HG03097 (cell line): Measurements from ENCODE around the gene ZNF330.
"Not testable (repeated sequence)": the region's sequence is repeated elsewhere in the genome, so short reads cannot be mapped to it uniquely, and the experiment has no call there.

ENCODE experiments used
- ATAC-seq: cut with Tn5 transposase; IDR thresholded peaks from one replicate; pipeline ENCODE4 v1.9.1; 2021; ENCODE audit not compliant: unreplicated experiment, low FRiP score

Gene ZNF330

GRCh38 chr4:141220691-141221659 is at the start of gene ZNF330:
Gene ZNF330 (plus strand): TSS chr4:141220895. CDS start chr4:141222372, 1,477 bp downstream.
- peak; percentile 85 for ATAC-seq

GRCh38 chr4:141174457-141174856 is 46.2 kb upstream of the ZNF330 start:
- no peak for ATAC-seq

GRCh38 chr4:141177171-141177570 is 43.5 kb upstream of the ZNF330 start:
- no peak for ATAC-seq

GRCh38 chr4:141179474-141180373 is 41.0 kb upstream of the ZNF330 start:
- ATAC-seq: no peak

GRCh38 chr4:141180991-141181761 is 39.5 kb upstream of the ZNF330 start:
- ATAC-seq: peak; percentile 97

GRCh38 chr4:141183491-141183890 is 37.2 kb upstream of the ZNF330 start:
- not testable (repeated sequence) for ATAC-seq

GRCh38 chr4:141192564-141192963 is 28.1 kb upstream of the ZNF330 start:
- no peak for ATAC-seq

- no peak for ATAC-seq
Measured at GRCh38 chr4:141193516-141194034, 27.1 kb upstream of the ZNF330 start.

GRCh38 chr4:141195095-141195707 is 25.5 kb upstream of the ZNF330 start:
- no peak for ATAC-seq

- ATAC-seq: no peak
Measured at GRCh38 chr4:141196227-141196933, 24.3 kb upstream of the ZNF330 start.

GRCh38 chr4:141207961-141208360 is 12.7 kb upstream of the ZNF330 start:
- no peak for ATAC-seq

GRCh38 chr4:141210168-141210567 is 10.5 kb upstream of the ZNF330 start:
- ATAC-seq: no peak

- no peak for ATAC-seq
Measured at GRCh38 chr4:141213550-141213991, 7.1 kb upstream of the ZNF330 start.

GRCh38 chr4:141215030-141215429 is 5.7 kb upstream of the ZNF330 start:
- no peak for ATAC-seq

- no peak for ATAC-seq
Measured at GRCh38 chr4:141216002-141216761, 4.5 kb upstream of the ZNF330 start.

- ATAC-seq: peak; percentile 3
Measured at GRCh38 chr4:141220271-141220670, 424 bp upstream of the ZNF330 start.

GRCh38 chr4:141223418-141223817 is 2.7 kb downstream of the ZNF330 start:
- no peak for ATAC-seq

GRCh38 chr4:141227280-141227679 is 6.6 kb downstream of the ZNF330 start:
- not testable (repeated sequence) for ATAC-seq
